Small intestine (tissue), 7 donors: ENCODE results near the gene DDTL. TPM values are rescaled to one million over a fixed set of nuclear protein-coding genes. Genes with fewer than 3 reads are reported as not detected.

Experiments used
- DNase-seq, 2 donors: peaks; one replicate each; pipeline versions ENCODE4 v3.0.0 to v3.0.0-alpha.2; 2013
- FAIRE-seq: peaks from 2 replicates; lab custom pipeline; 2012; peaks lifted over from hg19 to GRCh38; lab: Jason Lieb, UNC
- H3K27ac ChIP-seq, 3 donors: one replicate each; pipeline ENCODE4 v1.5.1; 2013; ENCODE audit warnings: low read length in 2 of 3, mild to moderate bottlenecking in 2 of 3, control low read depth in 1 of 3, inconsistent platforms in 1 of 3, low read depth in 1 of 3, moderate library complexity in 1 of 3
- H3K27me3 ChIP-seq, 3 donors: one replicate each; pipeline ENCODE4 v1.6.1; 2013; ENCODE audit warnings: low read length in 3 of 3, inconsistent platforms in 1 of 3; ENCODE audit not compliant: control insufficient read depth in 3 of 3, insufficient read depth in 3 of 3
- H3K36me3 ChIP-seq, 3 donors: one replicate each; pipeline ENCODE4 v1.6.1; 2013; ENCODE audit warnings: low read length in 3 of 3, inconsistent platforms in 1 of 3, low read depth in 1 of 3, mild to moderate bottlenecking in 1 of 3, moderate library complexity in 1 of 3; ENCODE audit not compliant: control insufficient read depth in 3 of 3, insufficient read depth in 2 of 3
- H3K4me1 ChIP-seq, 3 donors: one replicate each; pipeline ENCODE4 v1.6.1; 2013; ENCODE audit warnings: low read length in 2 of 3, inconsistent platforms in 1 of 3, low read depth in 1 of 3, mild to moderate bottlenecking in 1 of 3, moderate library complexity in 1 of 3; ENCODE audit not compliant: control insufficient read depth in 3 of 3, insufficient read depth in 2 of 3
- H3K4me3 ChIP-seq, 3 donors: one replicate each; pipeline ENCODE4 v1.5.1; 2013; ENCODE audit warnings: low read length in 3 of 3, control low read depth in 1 of 3, inconsistent platforms in 1 of 3, low read depth in 1 of 3, mild to moderate bottlenecking in 1 of 3, moderate library complexity in 1 of 3
- H3K9me3 ChIP-seq, 2 donors: one replicate each; pipeline ENCODE4 v1.6.1; 2013; ENCODE audit warnings: low read depth in 1 of 2, low read length in 1 of 2; ENCODE audit not compliant: control insufficient read depth in 2 of 2, insufficient read depth in 1 of 2
- WGBS, 3 donors: extraction: QIAGEN DNeasy Blood & Tissue Kit; methylation state at CpG; one replicate each; pipeline ENCODE4 v1.1.7; 2013; 5-methylcytosine and 5-hydroxymethylcytosine counted together
- polyA plus RNA-seq, 4 donors: library from polyadenylated mRNA; stranded (reverse) in 3 of 4; unstranded in 1 of 4; fragments of 200-250 nt in 3 of 4; fragments of 120-200 nt in 1 of 4; gene quantifications; one replicate each; pipeline versions ENCODE4 v1.2.1 to v1.2.3, GENCODE V29; 2013
- donor health status: healthy with polysubstance abuse.
- donor health status: control.
- donor health status: control.
- donor health status: Bipolar disorder and iron deficiency.
- donor health status: healthy.

The DDTL gene
- polyA plus RNA-seq, 4 donors = 1.4 to 10.9 (median 7.7) TPM

DNA sequence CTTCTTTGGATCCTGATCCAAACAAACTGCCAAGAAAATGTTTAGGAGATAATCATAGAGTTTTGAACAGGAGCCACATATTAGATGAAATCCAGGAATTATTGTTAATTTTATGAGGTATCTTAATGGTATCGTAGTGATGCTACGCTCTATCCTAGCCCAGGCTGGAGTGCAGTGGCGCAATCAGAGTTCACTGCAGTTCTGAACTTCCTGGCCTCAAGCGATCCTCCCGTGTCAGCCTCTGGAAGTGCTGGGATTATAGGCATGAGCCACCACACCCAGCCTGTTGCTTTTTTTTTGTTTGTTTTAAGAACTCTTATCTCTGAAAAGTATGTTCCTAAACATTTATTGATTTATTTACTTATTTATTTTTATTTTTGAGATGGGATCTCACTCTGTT lies 36.2 kb downstream of the DDTL start:
- H3K36me3 ChIP-seq = no peaks in the 10 kb centered on the region
- no peak for DNase-seq
- WGBS, 3 donors = 64 to 78% (median 66%) methylated on average over 5 of the region's 5 CpGs
- no peak overlapping the region for H3K4me3 ChIP-seq
- peaks cover 0 to under 1% (median 0%) of the 10 kb centered on the region in 3 donors for H3K4me1 ChIP-seq
- no peak overlapping the region for H3K27ac ChIP-seq
- no peaks in the 10 kb centered on the region for H3K27me3 ChIP-seq
- FAIRE-seq = no peak
- no peaks in the 10 kb centered on the region for H3K9me3 ChIP-seq

DNA sequence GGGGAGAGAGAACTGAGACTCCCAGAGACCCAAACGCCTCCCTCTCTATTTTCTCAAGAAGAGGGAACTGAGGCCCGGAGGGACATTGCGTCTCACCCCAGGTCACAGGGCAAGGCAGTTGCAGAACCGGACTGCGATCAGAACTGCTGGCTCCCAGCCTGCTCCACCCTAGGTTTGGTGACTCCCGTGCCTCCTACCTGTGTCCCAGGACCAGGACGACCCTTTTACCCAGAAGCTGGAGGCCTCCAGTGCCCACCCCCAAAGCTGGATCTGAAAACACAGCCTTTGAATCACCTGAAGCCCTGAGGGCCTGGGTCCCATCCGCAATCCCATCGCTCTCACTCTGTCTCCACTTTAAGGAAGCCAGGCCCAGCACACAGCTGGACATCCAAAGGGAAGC lies 37.2 kb downstream of the DDTL start:
- Histone ChIP-seq H3K9me3 (no peaks in the 10 kb centered on the region), H3K27me3 (no peaks in the 10 kb centered on the region), H3K27ac (no peak overlapping the region), H3K36me3 (no peaks in the 10 kb centered on the region), H3K4me1 (peaks cover 0 to 11% (median 2%) of the 10 kb centered on the region in 3 donors), H3K4me3 (no peak overlapping the region)
- FAIRE-seq (no peak), DNase-seq (no peak)
- WGBS, 3 donors = 76 to 85% (median 85%) methylated on average over 9 of the region's 9 CpGs

DNA sequence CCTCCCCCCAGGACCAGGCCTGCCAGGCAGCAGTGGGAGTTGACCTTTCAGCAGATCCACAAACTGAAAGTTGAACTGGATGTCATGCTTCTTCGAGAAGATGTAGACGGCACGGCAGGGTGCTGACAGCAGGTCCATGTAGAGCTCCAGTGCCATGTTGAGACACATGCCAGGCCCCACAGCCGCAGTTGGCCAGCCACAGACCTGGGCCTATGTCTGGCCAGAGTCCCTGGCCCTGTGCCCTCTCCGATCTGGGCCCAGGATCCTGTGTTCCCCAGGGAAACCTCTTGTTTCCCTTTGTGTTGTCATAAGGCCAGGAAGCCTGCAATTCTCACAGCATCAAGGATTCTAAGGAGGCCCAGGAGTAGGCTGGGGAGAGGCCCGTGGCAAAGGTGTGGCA lies 38.5 kb downstream of the DDTL start, which contains the start of gene GSTT4:
Gene GSTT4, minus strand, starts transcription at position 253 of the 400 bp plus-strand sequence. Its CDS starts 97 bp downstream, at position 156.
- WGBS, 3 donors = 81 to 85% (median 82%) methylated on average over 6 of the region's 6 CpGs

DNA sequence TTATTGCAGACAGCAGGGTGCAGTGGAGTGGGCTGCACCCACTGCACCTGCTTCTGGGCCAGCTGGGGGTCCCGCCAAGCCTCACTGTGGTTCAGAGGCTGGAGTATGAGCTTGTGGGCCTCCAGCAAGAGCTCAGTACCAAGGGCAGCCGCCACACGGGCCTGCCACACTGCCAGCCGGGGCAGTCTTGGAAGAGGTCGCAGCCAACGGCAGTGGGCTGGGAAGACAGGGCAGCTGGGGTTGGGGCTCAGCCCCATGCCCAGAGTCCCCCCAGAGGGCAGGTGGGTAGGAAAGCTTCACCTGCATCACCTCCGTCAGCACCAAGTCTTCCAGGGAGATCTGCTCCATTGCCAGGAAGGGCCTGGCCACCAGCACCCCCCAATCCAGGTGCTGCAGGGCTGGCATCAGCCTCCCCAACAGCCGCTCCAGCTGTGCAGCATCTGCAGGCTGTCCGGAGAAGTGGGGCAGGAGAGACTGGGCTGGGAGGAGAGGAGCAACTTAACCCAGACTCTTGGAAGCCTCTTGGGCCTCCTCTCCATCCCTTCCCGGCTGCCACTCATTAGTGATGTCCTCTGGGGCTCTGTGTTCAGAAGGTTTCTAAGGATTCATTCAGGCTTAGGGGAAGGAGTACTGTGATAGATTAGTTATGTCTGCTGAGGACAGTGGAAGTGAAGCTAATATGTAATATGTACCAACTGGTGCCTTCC lies 39.7 kb downstream of the DDTL start:
- no peak for DNase-seq
- Histone ChIP-seq H3K4me3 (no peak overlapping the region), H3K4me1 (peaks cover 0 to 21% (median 2%) of the 10 kb centered on the region in 3 donors), H3K27ac (no peak overlapping the region), H3K9me3 (peaks cover 0 to 2% of the 10 kb centered on the region in 2 donors), H3K27me3 (no peaks in the 10 kb centered on the region), H3K36me3 (no peaks in the 10 kb centered on the region)
- FAIRE-seq = no peak
- WGBS, 3 donors = 76 to 95% (median 81%) methylated on average over 10 of the region's 10 CpGs

More for the DNA sequence above, 38.5 kb downstream of the DDTL start, which contains the start of gene GSTT4:
- Histone ChIP-seq H3K27ac (no peak within 1 kb of the TSS), H3K9me3 (peaks cover 0 to 2% of the 10 kb centered on the region in 2 donors), H3K4me1 (peaks cover 0 to 17% (median 2%) of the 10 kb centered on the region in 3 donors), H3K4me3 (no peak within 1 kb of the TSS), H3K27me3 (no peaks in the 10 kb centered on the region), H3K36me3 (no peaks in the 10 kb centered on the region)
- FAIRE-seq = no peak
- no peak for DNase-seq

DNA sequence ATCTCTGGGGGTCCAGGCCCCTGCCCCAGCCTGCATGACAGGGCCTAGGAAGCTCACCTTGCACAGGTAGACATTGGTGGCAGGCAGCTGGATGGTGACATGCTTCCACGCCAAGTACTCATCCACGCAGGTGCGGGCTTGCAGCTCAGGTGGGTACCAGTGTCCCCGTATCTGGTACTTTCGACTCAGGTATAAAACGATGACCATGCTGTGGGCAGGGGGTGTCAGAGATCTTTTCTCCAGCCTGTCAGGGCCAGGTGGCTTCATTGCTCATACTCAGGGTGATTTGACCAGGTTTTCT lies 40.2 kb downstream of the DDTL start:
- 84 to 95% (median 92%) methylated on average over 6 of the region's 6 CpGs for WGBS, 3 donors

DNA sequence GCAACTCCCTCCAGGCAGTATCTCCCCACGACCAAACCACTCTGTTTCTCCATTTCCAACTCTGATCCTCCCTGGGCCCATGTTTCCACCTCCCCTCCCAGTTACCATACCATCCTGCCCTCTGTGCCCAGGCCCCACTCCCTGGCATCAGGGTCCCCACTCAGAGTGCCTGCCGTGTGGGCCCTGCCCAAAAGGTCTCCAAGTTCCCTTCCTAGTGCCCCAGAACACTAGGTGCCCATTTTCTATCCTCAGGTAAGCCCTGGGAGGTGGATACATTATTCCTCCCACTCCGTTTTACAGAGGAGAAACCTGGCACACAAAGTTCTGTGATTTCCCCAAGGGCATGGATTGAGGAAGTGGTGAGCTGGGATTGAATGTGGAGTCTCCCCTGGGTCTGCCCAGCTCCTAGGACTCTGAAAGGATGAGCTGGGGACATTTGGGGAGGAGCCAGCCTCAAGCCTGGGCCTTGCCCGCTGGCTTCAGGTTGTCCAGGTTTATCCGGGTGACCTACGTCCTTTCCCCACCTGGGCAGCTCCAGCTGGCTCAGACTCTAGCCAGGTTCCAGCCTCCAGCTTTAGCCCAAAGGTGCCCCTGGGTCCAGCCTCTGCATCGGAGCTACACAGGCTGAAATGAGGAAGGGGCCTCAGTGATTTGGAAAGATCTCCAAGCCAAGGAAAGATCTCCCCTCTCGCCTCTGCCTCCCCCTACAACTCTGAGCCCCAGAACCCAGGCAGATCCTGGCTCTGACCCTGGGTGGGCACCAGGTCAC lies 40.7 kb downstream of the DDTL start:
- H3K27ac ChIP-seq = no peak overlapping the region
- FAIRE-seq = no peak
- WGBS, 3 donors = 79 to 86% (median 84%) methylated on average over 8 of the region's 8 CpGs
- H3K9me3 ChIP-seq = peaks cover 0 to 2% of the 10 kb centered on the region in 2 donors
- H3K4me3 ChIP-seq = no peak overlapping the region
- no peak for DNase-seq
- H3K36me3 ChIP-seq = no peaks in the 10 kb centered on the region
- peaks cover 0 to 25% (median 2%) of the 10 kb centered on the region in 3 donors for H3K4me1 ChIP-seq
- no peaks in the 10 kb centered on the region for H3K27me3 ChIP-seq

More for the DNA sequence above, 40.2 kb downstream of the DDTL start:
- H3K27me3 ChIP-seq = no peaks in the 10 kb centered on the region
- H3K36me3 ChIP-seq = no peaks in the 10 kb centered on the region
- H3K4me1 ChIP-seq = peaks cover 0 to 21% (median 2%) of the 10 kb centered on the region in 3 donors
- peaks cover 0 to 2% of the 10 kb centered on the region in 2 donors for H3K9me3 ChIP-seq
- no peak for DNase-seq
- no peak overlapping the region for H3K27ac ChIP-seq
- no peak overlapping the region for H3K4me3 ChIP-seq
- FAIRE-seq = no peak

DNA sequence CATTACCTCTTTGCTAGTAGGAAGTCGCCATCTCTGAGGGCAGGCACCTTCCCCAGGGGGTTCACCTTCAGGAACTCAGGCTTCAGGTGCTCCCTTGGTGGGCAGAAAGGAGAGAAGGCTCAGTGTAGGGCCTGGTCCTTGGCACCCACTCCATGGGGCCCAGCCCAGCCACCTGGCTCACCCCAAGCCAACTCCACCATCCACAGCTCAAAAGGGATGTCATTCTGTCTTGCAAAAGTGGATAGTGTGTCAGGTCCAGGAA lies 41.3 kb downstream of the DDTL start:
- Histone ChIP-seq H3K4me1 (peaks cover 0 to 26% (median 2%) of the 10 kb centered on the region in 3 donors), H3K9me3 (peaks cover 0 to 2% of the 10 kb centered on the region in 2 donors), H3K27ac (no peak overlapping the region), H3K4me3 (no peak overlapping the region), H3K27me3 (no peaks in the 10 kb centered on the region), H3K36me3 (no peaks in the 10 kb centered on the region)
- WGBS, 3 donors = 73 to 100% (median 87%) methylated on average over 1 of the region's 1 CpG
- DNase-seq (no peak), FAIRE-seq (no peak)

DNA sequence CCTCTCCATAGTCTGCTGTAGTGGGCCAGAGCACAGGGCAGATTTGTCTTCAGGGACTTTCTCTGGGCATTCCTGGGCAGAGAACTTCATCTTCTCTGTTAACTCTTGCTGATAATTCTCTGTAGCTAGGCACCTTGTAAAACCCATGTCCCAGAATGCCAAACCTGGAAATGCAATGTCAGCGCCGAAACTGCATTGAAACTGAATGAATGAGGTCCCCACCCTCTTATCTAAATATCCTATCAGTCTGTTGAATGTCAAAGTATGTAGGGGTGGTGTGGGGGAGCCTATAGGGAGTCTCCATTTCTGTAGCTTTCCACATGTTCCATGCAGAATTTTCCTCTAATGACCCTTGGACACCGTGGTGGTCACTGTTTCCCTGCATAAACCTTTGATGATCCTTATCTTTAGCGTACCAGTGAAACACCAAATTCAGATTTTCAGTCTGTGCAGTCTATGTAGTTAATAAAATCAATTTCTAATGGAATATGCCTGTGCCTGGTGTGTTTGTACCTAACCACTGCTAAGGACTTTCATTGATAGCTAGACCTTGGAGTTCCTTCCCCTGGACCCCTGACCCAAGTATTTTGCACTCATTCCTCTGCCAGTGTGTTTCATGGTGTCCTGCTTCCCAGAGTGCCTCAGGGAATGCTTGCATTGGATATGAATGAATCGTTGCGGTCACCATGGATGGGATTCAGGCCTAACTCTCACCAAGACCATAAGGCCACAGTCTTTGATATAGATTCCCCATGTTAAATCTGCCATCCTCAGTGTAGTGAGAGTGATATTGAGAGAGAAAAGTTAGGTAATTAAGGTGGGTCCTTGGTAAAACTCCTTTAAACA lies 41.9 kb downstream of the DDTL start:
- peaks cover 0 to 2% of the 10 kb centered on the region in 2 donors for H3K9me3 ChIP-seq
- H3K4me3 ChIP-seq = no peak overlapping the region
- DNase-seq (no peak), FAIRE-seq (no peak)
- WGBS, 3 donors = 61 to 74% (median 70%) methylated on average over 6 of the region's 6 CpGs
- H3K36me3 ChIP-seq = no peaks in the 10 kb centered on the region
- no peaks in the 10 kb centered on the region for H3K27me3 ChIP-seq
- H3K27ac ChIP-seq = peak overlapping the region in 1 of 3 donors; percentile 10
- H3K4me1 ChIP-seq = peaks cover 0 to 26% (median 2%) of the 10 kb centered on the region in 3 donors
